GM19099 (cell line): ENCODE results near the gene TPGS2.

Experiments used
- POLR2A ChIP-seq: IDR thresholded peaks from 3 replicates; pipeline ENCODE4 v1.6.1; 2011; ENCODE audit warnings: low read depth; ENCODE audit not compliant: insufficient read length; ENCODE audit errors: extremely low read depth

Gene TPGS2

DNA sequence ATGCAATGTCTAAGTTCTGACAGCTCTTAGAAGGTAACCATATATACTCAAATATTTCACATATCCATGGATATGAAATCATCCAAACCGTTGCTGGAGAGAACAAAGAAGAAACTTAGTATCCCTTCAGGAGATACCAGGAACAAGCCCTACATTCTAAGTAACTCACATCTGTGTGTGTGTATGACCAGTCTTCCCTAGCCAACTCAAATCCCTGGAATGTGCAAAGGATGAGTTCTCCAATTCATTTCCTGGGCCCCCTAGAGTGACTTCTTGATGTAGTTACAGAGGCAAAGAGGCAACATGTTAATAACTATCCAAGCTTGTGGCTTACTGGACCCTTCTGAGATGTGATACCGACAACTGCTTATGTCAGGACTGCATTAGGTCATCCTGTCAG lies 20.1 kb downstream of the TPGS2 start:
- no peak for TF ChIP-seq POLR2A

DNA sequence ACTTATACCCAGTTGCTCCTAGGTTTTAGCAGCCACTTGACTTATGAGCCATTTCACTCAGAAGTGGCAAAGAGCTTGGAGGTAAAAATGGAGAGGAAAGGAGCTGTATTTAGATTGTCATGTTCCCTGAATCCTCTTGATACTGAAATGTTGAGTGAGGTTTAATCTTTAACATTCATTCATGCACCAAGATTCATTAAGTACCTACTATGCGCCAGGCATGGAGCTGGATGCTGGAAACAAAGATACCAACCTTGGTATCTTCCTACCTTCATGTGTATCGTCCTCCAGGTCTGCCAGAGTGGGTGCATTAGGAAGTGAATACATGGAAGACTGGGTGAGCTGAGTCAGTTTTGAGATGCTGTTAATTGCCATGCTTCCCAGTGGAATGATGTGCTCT lies 23.7 kb downstream of the TPGS2 start:
- no peak for TF ChIP-seq POLR2A

DNA sequence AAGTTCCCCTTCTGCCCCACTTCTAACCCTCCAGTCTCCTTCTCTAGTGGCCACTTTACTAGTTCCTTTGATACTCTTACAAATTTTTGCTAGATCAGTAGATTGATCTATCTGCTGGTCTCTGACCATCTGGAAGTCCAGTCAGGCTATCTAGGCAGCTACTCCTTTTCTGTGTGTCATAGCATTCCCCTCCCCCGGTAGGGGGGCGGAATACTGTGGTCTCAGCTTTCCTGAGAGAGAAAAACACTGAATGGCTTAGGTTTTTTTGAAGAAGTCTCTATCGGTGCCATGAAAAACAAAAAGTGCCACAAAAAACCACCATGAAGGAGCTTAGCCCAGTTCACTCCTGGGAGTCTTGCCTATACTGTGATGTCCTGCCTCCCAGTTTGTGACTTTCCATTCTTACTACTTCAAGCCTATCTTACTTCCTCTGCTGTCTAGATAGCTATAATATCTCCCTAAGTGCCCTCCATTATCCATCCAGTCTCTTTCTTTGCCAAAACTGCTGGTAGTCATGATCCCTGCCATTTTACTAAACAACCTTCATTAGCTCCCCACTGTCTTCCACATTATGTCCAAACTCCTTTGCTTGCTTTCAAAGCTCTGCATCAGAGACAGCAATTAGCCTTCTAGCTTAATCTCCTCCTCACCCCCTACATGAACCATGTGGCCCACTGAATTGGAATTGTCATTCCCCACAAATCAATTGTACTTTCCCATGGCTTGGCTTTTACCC lies 29.9 kb downstream of the TPGS2 start:
- TF ChIP-seq POLR2A, result no peak

- no peak for TF ChIP-seq POLR2A
Observed at GRCh38 chr18:36792634-36793283, 36.0 kb downstream of the TPGS2 start.

- no peak for TF ChIP-seq POLR2A
Observed at GRCh38 chr18:36786686-36787085, 42.1 kb downstream of the TPGS2 start.

DNA sequence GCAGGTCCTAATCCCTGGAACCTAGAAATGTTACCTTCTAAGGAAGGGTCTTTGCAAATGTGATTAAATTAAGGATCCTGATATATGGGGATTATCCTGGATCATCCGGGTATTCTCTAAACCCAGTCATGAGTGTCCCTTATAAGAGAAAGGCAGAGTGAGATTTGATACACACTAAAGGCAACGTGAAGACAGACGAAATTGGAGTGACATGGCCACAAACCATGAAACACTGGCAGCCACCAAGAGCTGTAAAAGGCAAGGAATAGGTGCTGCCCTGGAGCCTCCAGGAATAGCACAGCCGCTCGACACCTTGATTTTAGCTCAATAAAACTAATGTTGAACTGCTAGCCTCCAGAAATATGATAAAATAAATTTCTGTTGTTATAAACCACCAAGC lies 45.0 kb downstream of the TPGS2 start:
- TF ChIP-seq POLR2A, result no peak

- no peak for TF ChIP-seq POLR2A
Observed at GRCh38 chr18:36782710-36783109, 46.1 kb downstream of the TPGS2 start.

DNA sequence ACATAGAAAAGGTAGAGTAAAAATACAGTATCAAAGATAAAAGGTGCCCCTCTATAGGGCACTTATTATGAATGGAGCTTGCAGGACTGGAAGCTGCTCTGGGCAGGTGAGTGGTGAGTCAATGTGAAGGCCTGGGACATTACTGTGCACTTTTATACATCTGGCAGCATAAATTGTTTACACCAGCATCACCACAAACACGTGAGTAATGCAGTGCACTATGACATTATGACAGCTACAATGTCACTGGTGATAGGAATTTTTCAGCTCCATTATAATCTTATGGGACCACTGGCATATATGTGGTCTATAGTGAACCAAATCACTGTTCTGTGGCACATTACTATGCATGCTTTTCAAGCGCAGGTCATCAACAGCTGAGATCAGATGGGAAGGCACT lies 48.1 kb downstream of the TPGS2 start:
- no peak for TF ChIP-seq POLR2A

- no peak for TF ChIP-seq POLR2A
Observed at GRCh38 chr18:36777566-36777965, 51.2 kb downstream of the TPGS2 start.

DNA sequence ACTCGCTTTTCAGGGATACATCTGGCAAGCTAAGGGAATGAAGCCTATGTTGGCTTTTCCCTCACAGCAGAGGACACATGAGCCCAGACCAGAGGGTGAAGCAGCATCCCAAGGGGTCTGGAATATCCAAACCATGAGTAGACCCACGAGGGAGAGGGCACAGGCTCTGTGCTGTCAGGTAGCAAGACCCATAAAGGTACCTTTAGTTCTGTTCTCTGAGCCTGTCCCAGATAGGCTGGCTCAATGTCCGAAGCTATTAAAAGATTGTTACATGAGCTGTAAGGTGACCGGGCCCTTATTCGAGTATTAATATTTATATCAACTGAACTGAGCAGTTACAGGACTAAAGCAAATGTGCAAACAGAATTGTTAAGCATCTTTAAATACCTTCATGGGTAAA lies 52.2 kb downstream of the TPGS2 start:
- TF ChIP-seq POLR2A, result no peak

DNA sequence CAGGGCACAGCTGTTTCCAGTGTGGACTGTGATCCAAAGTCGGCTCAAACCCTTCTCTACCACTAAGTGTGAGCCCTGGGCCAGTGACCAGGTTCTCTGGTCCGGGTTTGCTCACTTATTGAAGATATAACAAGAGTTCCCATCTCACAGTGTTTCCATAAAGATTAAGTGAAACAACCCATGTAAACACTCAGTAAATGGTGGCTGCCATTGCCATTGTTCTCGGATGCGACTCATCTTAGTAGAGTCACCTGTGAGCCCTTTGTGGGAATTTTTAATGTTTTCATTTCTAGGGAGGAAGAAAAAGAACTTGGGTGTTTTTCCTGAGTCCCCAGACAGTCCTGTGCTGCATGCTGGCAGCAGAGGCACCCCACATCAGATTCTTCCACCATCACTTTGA lies 53.4 kb downstream of the TPGS2 start:
- no peak for TF ChIP-seq POLR2A

DNA sequence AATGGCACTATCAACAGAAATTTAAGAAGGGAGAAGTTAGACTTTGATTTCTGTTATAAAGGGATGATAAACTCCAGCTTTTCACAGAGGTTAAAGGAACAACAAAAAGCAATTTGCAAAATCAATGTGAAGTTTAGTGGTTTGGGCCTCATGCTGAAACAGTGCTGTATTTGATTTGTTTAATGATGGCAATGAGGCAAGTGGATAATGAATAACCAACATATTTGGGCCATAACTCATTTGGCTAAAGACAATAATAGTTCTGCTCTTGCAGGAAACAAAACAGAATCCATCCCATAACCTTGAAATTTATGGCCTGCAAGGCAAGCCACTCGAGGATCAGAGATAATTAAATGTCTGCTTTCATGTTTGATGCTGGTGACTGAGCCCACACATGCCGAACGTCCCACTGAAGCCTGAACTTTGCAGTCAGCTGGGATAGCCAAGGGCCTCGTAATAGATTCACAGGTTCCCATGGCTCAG lies 56.5 kb downstream of the TPGS2 start:
- TF ChIP-seq POLR2A, result no peak

DNA sequence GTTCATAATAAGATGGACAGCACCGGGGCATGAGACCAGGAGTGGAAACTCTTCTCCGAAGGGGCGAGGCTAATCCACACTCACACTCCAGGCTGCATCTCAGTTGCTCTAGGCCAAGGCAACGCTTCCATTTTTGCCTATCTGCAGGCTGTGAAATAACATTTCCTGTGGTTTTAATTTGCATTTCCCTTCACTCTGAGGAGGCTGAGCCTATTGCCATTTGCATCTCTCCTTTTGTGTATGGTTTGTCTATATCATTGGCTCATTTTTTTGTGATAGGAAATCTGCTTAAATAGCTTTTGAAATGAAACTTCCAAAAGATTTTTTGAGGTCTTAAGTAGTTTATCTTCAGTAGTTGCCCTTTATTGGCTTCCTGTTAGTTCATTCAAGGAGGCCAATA lies 57.6 kb downstream of the TPGS2 start:
- TF ChIP-seq POLR2A, result no peak

- no peak for TF ChIP-seq POLR2A
Observed at GRCh38 chr18:36770315-36770946, 58.4 kb downstream of the TPGS2 start.

- no peak for TF ChIP-seq POLR2A
Observed at GRCh38 chr18:36769611-36770314, 59.0 kb downstream of the TPGS2 start.
